GM23248 (cell line): Measurements from ENCODE around the gene PHACTR3. TPM values are rescaled to one million over a fixed set of nuclear protein-coding genes. Genes with fewer than 3 reads are reported as not detected.
A peak's percentile ranks its signal among the peaks of the same experiment; 100 is the strongest.

Source experiments
- DNase-seq: peaks from one replicate; pipeline ENCODE4 v3.0.0-alpha.2; 2015
- H2AFZ ChIP-seq: fragments of 200-600 bp; sonication (generic); 2 replicates; pipeline ENCODE4 v1.6.1; 2016; ENCODE audit warnings: antibody characterized with exemption
- H3F3A ChIP-seq: fragments of 200-600 bp; sonication (generic); 2 replicates; pipeline ENCODE4 v1.6.1; 2016; ENCODE audit warnings: mild to moderate bottlenecking, antibody characterized with exemption, mixed run types; ENCODE audit not compliant: insufficient read depth
- H3K27ac ChIP-seq: fragments of 200-600 bp; sonication (generic); 2 replicates; pipeline ENCODE4 v1.5.1; 2016; ENCODE audit warnings: mild to moderate bottlenecking
- H3K27me3 ChIP-seq: fragments of 200-600 bp; sonication (generic); replicated peaks from 2 replicates; pipeline ENCODE4 v1.6.1; 2016; ENCODE audit warnings: mild to moderate bottlenecking; ENCODE audit not compliant: insufficient read depth
- H3K36me3 ChIP-seq: fragments of 200-600 bp; sonication (generic); 2 replicates; pipeline ENCODE4 v1.6.1; 2016; ENCODE audit warnings: low read depth, mild to moderate bottlenecking
- H3K4me1 ChIP-seq: fragments of 200-600 bp; sonication (generic); 2 replicates; pipeline ENCODE4 v1.6.1; 2016; ENCODE audit warnings: mild to moderate bottlenecking; ENCODE audit not compliant: insufficient read depth
- H3K4me2 ChIP-seq: fragments of 200-600 bp; sonication (generic); one replicate; pipeline ENCODE4 v1.6.1; 2016; ENCODE audit warnings: mild to moderate bottlenecking; ENCODE audit not compliant: unreplicated experiment
- H3K4me3 ChIP-seq: fragments of 200-600 bp; sonication (generic); 2 replicates; pipeline ENCODE4 v1.5.1; 2016; ENCODE audit warnings: mild to moderate bottlenecking
- H3K79me2 ChIP-seq: fragments of 200-600 bp; sonication (generic); 2 replicates; pipeline ENCODE4 v1.6.1; 2016; ENCODE audit warnings: mild to moderate bottlenecking; ENCODE audit not compliant: insufficient read depth
- H3K9ac ChIP-seq: fragments of 200-600 bp; sonication (generic); 2 replicates; pipeline ENCODE4 v1.6.1; 2016; ENCODE audit warnings: mild to moderate bottlenecking
- H3K9me2 ChIP-seq: fragments of 200-600 bp; sonication (generic); 2 replicates; pipeline ENCODE4 v1.6.1; 2016; ENCODE audit warnings: mixed run types, mild to moderate bottlenecking, moderate library complexity; ENCODE audit not compliant: insufficient read depth
- H3K9me3 ChIP-seq: fragments of 200-600 bp; sonication (generic); one replicate; pipeline ENCODE4 v1.6.1; 2017; ENCODE audit warnings: low read depth
- H4K20me1 ChIP-seq: fragments of 200-600 bp; sonication (generic); 2 replicates; pipeline ENCODE4 v1.6.0; 2016; ENCODE audit not compliant: insufficient read depth
- EZH2 ChIP-seq: fragments of 200-600 bp; sonication (generic); IDR thresholded peaks from 2 replicates; pipeline ENCODE4 v1.6.1; 2018; ENCODE audit warnings: antibody characterized with exemption, mild to moderate bottlenecking; ENCODE audit not compliant: insufficient read depth, poor library complexity, severe bottlenecking
- EZH2phosphoT487 ChIP-seq: fragments of 200-600 bp; sonication (generic); IDR thresholded peaks from 2 replicates; pipeline ENCODE4 v1.6.1; 2018; ENCODE audit warnings: antibody characterized with exemption, moderate library complexity, mild to moderate bottlenecking, low read depth; ENCODE audit not compliant: insufficient read depth
- WGBS, 2 experiments: methylation state at CpG; one replicate each; pipeline ENCODE4 v1.1.6; 2015 to 2017; ENCODE audit warnings: low lambda C conversion rate in 2 of 2, low coverage in 1 of 2; ENCODE audit errors: missing lambda C conversion rate in 2 of 2; 5-methylcytosine and 5-hydroxymethylcytosine counted together
- in situ Hi-C: fragments of 300-500 bp; cut with MboI; formaldehyde crosslinking; loops from 2 replicates; pipeline ENCODE4 v1.15.0; 2020
- polyA plus RNA-seq: library from polyadenylated mRNA; unstranded; fragments of >200 nt; fragmentation: Nextera tagmentation; extraction: Ambion mirVana; gene quantifications from 2 replicates; pipeline ENCODE4 v1.2.1, GENCODE V29; 2016
- total RNA-seq: library from RNA; depleted of rRNA; stranded (reverse); fragments of >200 nt; shearing (Covaris generic); gene quantifications from 2 replicates; pipeline ENCODE4 v1.2.3, GENCODE V29; 2014

Gene PHACTR3
- total and polyA plus RNA-seq, 2 experiments from 2014 or later, result not detected

GRCh38 chr20:59861401-59861800 is 257.1 kb downstream of the PHACTR3 start:
- H3K79me2 ChIP-seq, result no peaks in the 10 kb centered on the region
- in situ Hi-C loops, result no loop called here
- H3K4me1 ChIP-seq, result no peaks in the 10 kb centered on the region
- TF ChIP-seq EZH2phosphoT487 (no peak), EZH2 (no peak)
- H3K9me3 ChIP-seq, result no peaks in the 10 kb centered on the region
- DNase-seq, result no peak
- H3K27me3 ChIP-seq, result no peaks in the 10 kb centered on the region
- no peak overlapping the region for H2AFZ ChIP-seq
- no peak overlapping the region for H3K27ac ChIP-seq
- H3K9ac ChIP-seq, result no peak overlapping the region
- no peak overlapping the region for H3K4me2 ChIP-seq
- H3K4me3 ChIP-seq, result no peak overlapping the region
- no peaks in the 10 kb centered on the region for H3F3A ChIP-seq
- H3K9me2 ChIP-seq, result no peaks in the 10 kb centered on the region
- 87 to 92% methylated on average over 4 of the region's 4 CpGs for WGBS, 2 experiments
- H3K36me3 ChIP-seq, result no peaks in the 10 kb centered on the region
- no peaks in the 10 kb centered on the region for H4K20me1 ChIP-seq

- Histone ChIP-seq H3K27ac (no peak overlapping the region), H3K9ac (no peak overlapping the region), H3K4me1 (no peaks in the 10 kb centered on the region), H3F3A (no peaks in the 10 kb centered on the region), H3K36me3 (no peaks in the 10 kb centered on the region), H3K79me2 (no peaks in the 10 kb centered on the region), H3K27me3 (no peaks in the 10 kb centered on the region), H3K4me3 (no peak overlapping the region), H3K9me3 (no peaks in the 10 kb centered on the region), H4K20me1 (no peaks in the 10 kb centered on the region), H3K4me2 (no peak overlapping the region), H2AFZ (no peak overlapping the region), H3K9me2 (no peaks in the 10 kb centered on the region)
- no peak for DNase-seq
- 84 to 90% methylated on average over 3 of the region's 3 CpGs for WGBS, 2 experiments
- TF ChIP-seq EZH2 (no peak), EZH2phosphoT487 (no peak)
- in situ Hi-C loops, result no loop called here
These were observed 258.7 kb downstream of the PHACTR3 start for GRCh38 chr20:59863058-59863457.

- H3K4me1 ChIP-seq, result no peaks in the 10 kb centered on the region
- H3K9me2 ChIP-seq, result no peaks in the 10 kb centered on the region
- H3K79me2 ChIP-seq, result no peaks in the 10 kb centered on the region
- H3K9me3 ChIP-seq, result no peaks in the 10 kb centered on the region
- DNase-seq, result no peak
- H3K36me3 ChIP-seq, result no peaks in the 10 kb centered on the region
- in situ Hi-C loops, result no loop called here
- no peak overlapping the region for H3K4me3 ChIP-seq
- H3K27ac ChIP-seq, result no peak overlapping the region
- H4K20me1 ChIP-seq, result no peaks in the 10 kb centered on the region
- no peak overlapping the region for H2AFZ ChIP-seq
- no peak overlapping the region for H3K9ac ChIP-seq
- H3F3A ChIP-seq, result no peaks in the 10 kb centered on the region
- H3K27me3 ChIP-seq, result no peaks in the 10 kb centered on the region
- WGBS, 2 experiments, result 76 to 86% methylated on average over 1 of the region's 1 CpG
- TF ChIP-seq EZH2 (no peak), EZH2phosphoT487 (no peak)
- H3K4me2 ChIP-seq, result no peak overlapping the region
These were observed 260.4 kb downstream of the PHACTR3 start for GRCh38 chr20:59864726-59865125.

GRCh38 chr20:59866338-59866737 is 262.0 kb downstream of the PHACTR3 start:
- H3K9me2 ChIP-seq, result no peaks in the 10 kb centered on the region
- no peaks in the 10 kb centered on the region for H3K9me3 ChIP-seq
- H3F3A ChIP-seq, result no peaks in the 10 kb centered on the region
- WGBS, 2 experiments, result 53 to 62% methylated on average over 3 of the region's 3 CpGs
- H3K79me2 ChIP-seq, result no peaks in the 10 kb centered on the region
- H3K4me3 ChIP-seq, result no peak overlapping the region
- H2AFZ ChIP-seq, result no peak overlapping the region
- TF ChIP-seq EZH2, result no peak
- TF ChIP-seq EZH2phosphoT487, result no peak
- H3K4me1 ChIP-seq, result no peaks in the 10 kb centered on the region
- no peak overlapping the region for H3K9ac ChIP-seq
- no peaks in the 10 kb centered on the region for H3K27me3 ChIP-seq
- no peak overlapping the region for H3K4me2 ChIP-seq
- peak; percentile 10 for DNase-seq
- in situ Hi-C loops, result no loop called here
- no peaks in the 10 kb centered on the region for H4K20me1 ChIP-seq
- no peak overlapping the region for H3K27ac ChIP-seq
- H3K36me3 ChIP-seq, result no peaks in the 10 kb centered on the region

GRCh38 chr20:59871096-59871495 is 266.8 kb downstream of the PHACTR3 start:
- no peaks in the 10 kb centered on the region for H3K79me2 ChIP-seq
- DNase-seq, result no peak
- no peak overlapping the region for H3K4me2 ChIP-seq
- no peak overlapping the region for H3K9ac ChIP-seq
- no peak overlapping the region for H3K27ac ChIP-seq
- no peak overlapping the region for H3K4me3 ChIP-seq
- H3K9me3 ChIP-seq, result no peaks in the 10 kb centered on the region
- H3K36me3 ChIP-seq, result no peaks in the 10 kb centered on the region
- in situ Hi-C loops, result no loop called here
- H3K27me3 ChIP-seq, result no peaks in the 10 kb centered on the region
- no peak overlapping the region for H2AFZ ChIP-seq
- H3K4me1 ChIP-seq, result no peaks in the 10 kb centered on the region
- TF ChIP-seq EZH2phosphoT487 (no peak), EZH2 (no peak)
- H3F3A ChIP-seq, result no peaks in the 10 kb centered on the region
- 37 to 58% methylated on average over 1 of the region's 1 CpG for WGBS, 2 experiments
- H4K20me1 ChIP-seq, result no peaks in the 10 kb centered on the region
- H3K9me2 ChIP-seq, result no peaks in the 10 kb centered on the region
